Measurements from ENCODE around the gene PEX12.
"Not testable (repeated sequence)": the region's sequence is repeated elsewhere in the genome, so short reads cannot be mapped to it uniquely, and the experiment has no call there.

Gene PEX12

DNA sequence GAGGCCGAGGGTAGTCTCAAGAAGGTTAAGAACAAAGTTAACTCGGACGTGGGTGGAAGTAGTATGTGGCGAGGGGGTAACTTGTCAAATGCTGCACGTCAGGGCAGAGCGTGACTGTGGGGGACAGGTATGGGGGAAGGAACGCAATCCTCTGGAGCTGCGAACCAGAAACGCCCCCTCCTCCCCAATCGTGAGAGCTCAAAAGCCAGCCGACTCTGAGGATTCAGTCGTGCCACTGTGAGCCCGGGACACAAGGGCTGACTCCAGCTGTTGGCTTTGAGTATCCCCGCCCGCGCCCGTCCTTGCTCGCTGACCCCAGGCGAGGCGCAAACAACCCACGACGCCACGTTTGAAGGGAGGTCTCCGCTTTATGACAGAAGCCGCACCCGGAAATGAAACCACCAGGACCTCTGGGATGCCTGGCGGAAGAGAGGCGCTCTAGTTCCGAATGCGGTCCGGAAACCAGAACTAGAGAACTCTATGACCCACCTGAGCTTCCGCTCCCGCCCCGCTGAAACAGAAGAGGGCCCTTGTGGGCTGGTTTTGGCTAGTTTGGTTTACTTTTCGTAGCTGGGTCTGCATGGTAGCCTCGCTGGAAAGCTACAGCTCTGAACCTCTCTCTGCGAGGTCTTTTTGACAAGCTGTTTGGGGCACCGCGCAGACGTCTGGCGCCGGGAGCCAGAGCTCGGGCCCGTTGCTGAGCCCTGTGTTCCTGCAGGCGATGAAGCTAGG lies at the start of gene PEX12:
TSS of gene PEX12 (minus strand) at position 375 of the 732 bp plus-strand sequence. CDS start 550 bp downstream, outside the sequence.
- peak; percentile 95 for DNase-seq

DNA sequence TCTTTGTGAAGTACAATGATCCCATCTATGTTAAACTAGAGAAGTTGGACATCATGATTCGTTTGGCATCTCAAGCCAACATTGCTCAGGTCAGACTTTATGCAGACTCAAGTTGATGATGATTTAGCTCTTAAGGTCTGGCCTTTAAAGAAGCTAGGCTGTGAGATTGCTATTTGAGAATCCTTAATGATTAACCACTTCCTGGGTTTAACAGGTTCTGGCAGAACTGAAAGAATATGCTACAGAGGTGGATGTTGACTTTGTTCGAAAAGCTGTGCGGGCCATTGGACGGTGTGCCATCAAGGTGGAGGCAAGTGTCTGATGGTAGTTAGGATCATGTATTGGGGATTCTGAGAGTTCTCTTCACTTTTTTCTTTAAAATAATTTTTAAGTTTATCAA lies 49.0 kb upstream of the PEX12 start:
- DNase-seq = no peak

DNA sequence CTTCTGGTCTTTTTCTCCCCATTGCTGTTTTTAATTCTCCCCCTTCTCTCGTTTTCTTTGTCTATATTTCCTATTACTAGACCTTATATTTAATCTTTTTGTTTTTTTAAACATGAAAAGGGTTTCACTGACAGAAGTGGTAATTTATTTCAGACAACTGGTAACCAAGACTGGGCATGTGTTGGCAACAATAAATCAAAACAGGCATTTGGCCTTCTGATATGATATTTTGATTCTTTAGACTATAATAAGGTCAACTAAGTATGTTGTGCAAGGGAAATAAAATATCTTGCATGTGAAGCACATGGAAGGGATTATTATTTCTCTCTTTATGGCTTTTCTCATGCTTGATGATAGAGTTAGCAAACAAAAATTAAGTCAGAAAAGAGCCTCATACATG lies 43.4 kb upstream of the PEX12 start:
- DNase-seq = no peak

DNA sequence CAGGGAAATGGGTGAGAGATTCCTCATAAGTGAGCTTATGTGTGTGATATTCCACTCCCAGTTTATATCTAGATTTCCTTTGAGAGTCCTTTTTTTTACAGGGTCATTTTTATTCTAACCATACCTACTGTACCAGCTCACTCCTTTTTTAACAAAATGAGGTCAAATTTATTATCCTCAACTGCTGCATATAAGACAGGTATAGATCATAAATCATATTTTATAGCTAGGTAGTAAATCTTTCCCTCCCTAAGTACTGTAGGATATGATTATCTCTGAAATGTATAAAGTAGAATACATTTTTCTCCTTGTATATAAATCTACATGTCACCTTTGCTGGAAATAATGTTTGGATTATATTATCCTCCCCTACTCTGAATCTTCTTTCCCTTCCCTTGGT lies 40.3 kb upstream of the PEX12 start:
- DNase-seq = no peak

DNA sequence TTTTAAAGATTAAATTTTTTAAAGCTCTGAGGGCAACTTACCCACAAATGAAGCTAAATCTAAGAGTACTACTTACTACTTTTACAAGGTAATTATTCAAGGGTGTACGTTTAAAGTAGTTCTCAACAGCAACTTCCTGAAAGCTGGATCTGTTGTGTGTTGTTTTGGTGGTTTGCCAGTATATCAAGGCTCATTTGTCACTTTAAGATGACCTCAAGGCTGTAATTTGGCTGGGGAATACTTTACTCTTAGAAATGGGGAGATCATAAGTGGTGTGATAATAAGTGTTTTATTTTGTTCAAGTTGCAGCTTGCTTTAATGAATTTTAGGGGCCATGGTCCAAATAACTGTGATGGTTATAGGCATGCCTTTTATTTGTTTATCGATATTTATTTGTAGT lies 39.1 kb upstream of the PEX12 start:
- DNase-seq = no peak

DNA sequence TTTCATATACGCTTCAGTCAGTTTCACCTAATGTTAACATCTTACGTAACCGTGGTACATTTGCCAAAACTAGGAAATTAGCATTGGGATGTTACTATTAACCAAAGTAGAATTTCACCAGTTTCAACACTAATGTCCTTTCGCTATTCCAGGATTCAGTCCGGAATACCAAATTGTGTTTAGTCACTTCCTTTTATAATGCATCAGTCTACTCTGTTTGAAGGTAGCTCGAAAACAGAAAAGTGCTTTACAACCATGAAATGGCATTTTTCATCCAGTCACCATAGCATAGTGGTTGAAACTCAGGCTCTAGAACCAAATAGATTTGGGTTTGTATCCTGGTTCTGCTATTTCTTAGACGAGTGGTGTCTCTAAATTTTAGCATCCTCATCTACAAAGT lies 38.2 kb upstream of the PEX12 start:
- DNase-seq = no peak

DNA sequence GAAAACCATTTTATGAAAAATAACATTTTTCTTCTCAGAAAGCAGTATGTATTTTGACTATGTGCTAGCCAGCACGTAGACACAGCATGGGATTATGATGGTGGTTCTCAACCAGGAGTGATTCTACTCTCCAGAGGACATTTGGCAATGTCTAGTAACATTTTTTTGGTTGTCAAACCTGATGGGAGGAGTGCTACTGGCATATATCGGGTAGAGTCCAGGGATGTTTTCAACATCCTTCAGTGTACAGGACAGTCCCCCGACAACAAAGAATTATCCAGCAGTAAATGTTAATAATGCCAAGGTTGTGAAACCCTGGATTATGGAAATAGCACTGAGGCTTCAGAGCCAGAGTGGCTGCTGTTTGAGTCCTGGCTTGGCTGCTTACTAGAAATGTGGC lies 36.4 kb upstream of the PEX12 start:
- no peak for DNase-seq

DNA sequence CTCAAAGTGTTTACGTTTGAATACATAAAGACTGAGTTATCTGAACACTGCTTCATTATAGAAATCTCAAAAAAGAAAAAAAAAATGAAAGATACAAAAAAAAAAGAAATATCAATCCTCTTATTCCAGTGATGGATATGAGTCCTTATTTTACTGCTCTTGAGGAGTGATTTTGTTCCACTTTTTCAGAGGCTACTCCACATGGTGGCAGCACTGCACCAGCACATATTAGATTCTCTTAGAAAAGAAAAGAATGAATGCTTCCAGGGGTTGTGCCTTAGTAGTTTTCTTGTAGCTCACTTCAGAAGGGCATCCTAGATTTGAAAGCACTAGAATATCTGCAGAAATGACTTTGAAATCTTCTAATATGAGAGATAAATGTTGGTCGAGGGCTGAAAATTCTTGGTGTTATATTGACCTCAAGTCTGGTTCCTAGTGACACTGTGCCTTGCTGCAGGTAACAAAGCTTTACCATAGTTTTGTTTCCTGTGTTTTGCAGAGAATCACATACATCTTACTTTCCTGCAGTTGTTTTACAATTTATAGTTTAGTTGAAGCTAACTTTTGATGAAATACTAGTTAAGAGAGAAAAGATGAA lies 34.7 kb upstream of the PEX12 start:
- DNase-seq = peak; percentile 36

DNA sequence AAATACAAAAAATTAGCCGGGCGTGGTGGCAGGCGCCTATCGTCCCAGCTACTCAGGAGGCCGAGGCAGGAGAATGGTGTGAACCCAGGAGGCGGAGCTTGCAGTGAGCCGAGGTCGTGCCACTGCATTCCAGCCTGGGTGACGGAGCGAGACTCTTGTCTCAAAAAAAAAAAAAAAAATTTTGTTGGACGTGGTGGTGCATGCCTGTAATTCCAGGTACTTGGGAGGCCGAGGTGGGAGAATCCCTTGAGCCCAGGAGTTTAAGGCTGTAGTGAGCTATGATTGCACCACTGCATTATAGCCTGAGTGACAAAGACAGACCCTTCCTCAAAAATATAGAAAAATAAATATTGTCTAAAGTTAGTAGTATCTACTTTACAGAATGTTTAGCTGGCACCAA lies 32.4 kb upstream of the PEX12 start:
- DNase-seq = not testable (repeated sequence)

DNA sequence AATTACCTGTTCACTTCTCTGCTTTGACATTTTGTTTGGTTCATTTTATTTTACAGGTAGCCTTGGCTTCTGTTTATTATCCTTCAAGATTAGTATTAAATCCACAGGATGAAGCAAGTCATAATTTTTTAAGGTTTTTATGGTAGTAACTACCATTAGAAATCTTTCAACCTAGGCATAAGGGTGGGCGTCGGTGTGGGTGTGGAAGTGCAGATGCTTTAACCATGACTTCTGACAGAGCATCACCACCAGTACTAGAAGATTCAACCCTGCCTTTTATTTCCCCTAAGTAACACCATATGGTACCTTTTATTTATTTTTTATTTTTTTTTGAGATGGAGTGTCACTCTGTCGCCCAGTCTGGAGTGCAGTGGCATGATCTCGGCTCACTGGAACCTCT lies 31.5 kb upstream of the PEX12 start:
- no peak for DNase-seq

DNA sequence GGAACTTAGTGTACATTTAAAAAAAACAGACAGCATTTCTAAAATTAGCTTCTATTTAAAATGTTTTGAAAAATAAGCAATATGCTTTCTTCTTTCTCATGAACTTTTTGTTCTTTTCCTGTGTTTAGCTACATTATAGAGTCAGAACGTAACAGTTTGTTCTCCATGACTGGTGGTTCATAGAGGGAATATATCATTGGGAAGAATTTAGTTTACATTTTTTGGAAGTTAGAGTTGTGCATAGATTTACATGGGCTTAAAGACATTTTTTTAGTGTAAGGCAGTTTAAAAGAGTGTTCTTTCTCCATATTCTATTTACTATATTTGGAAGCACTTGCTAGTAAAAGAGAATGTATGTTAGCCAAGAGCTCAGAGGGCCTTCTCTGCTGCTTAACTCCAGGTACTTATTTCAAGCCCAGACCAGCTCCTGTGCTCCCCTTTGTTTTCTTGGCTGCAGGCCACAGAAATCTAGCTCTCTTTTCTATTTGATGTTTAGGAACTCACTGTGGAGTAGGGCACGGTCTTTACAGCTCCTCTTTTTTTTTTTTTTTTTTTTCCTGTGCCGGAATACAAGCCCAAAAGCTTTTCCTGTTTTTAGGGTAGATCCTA lies 29.0 kb upstream of the PEX12 start:
- no peak for DNase-seq

DNA sequence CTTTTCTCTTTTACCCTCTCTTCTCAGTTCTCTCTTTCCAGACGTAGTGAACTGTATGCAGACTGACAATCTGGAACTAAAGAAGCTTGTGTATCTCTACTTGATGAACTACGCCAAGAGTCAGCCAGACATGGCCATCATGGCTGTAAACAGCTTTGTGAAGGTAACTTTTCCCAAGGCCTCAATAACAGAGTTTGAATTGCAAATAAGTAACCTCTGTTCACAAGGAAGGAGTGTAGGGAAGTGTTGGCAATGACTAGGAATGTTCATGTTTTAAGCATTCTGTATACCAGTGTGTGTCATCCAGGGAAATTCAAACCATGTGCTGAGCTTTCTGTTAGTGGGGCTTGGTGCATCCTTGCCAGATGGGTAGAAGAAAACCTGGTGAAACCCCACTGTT lies 27.3 kb upstream of the PEX12 start:
- no peak for DNase-seq

DNA sequence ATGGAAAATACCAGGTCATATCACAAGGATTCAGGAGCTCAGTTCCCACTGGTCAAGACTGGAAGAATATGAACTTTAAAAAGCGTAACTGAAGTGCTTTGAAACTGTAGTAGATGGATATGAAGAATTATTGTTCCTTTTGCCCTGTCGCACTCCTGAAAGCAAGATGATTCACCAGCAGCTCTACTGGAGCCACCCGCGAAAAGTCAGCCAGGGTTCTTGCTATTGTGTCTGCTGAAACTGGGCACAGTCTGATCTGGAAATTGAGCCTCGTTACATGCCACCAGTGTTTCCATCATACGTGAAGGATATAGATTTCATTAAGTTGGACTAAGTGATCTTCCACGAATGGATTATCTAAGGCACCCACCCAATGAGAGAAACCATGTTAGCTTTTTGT lies 25.3 kb upstream of the PEX12 start:
- no peak for DNase-seq

DNA sequence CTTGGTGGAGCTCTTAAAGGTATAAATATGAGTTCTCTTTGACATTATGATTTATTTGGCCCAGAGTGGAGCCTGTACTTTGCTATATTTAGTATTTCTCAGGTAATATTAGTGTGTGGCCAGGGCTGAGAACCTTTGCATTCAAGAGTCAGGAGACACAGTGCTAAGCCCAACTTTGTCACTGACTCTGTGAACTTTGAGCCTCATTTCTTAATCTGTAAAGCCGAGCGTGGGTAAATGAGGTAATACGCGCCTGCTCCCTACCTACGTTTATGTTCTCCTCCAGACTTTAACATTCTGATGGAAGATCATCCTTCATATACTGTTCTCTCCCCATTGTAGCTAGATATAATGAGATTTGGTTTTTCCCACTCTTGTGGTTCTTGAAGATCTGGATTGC lies 19.2 kb upstream of the PEX12 start:
- no peak for DNase-seq

DNA sequence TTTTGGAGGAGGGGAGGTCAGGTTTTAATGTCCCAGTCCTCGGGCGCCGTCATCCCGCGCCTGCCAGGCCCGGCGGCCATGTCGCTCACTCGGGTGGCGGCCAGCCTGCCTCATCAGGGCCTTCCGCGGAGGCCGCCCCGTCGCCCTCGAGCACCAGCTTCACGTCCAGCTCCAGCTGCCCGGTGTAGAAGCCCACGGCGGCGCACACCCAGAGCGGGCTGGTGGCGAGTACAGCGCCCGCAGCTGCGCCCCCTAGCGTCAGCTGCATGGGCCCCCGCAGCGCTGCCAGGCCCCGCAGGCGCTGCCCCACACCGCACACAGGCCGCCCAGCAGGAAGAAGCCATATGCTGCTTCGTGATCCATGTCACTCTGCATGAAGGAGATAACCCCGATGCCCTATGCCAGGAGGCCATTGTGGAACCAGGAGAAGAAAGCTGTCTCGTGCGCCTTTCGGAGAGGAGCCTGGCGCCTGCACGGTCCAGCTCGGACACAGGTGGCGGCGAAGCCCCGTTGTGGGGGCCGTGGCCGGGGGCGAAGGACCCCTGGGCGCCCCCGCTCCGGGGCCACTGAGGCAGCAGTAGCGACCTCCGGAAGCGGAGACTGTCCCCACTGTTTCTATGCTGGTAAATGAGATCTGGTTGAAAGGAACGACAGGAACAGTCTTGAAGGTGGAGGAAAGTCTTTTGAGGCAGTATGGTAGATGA lies 18.3 kb upstream of the PEX12 start:
- DNase-seq = no peak

DNA sequence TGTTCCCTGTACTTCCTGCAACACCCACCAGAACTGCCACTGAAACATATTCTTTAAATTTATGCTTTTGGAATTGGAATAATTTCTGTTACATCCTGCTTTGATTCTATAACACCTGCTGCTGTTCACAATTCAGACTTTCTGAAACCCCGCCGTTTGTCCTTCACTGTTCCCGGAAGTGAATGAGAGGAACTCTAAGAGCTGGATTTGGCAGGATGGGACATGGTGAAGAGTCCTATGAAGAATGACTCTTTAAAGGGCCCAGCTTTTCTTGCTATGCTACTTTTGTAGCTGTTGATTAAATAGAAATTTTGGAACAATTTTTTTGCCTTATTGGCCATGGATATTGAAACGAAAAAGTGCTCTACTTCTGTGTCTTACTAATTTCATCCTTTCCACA lies 17.7 kb upstream of the PEX12 start:
- DNase-seq = no peak

DNA sequence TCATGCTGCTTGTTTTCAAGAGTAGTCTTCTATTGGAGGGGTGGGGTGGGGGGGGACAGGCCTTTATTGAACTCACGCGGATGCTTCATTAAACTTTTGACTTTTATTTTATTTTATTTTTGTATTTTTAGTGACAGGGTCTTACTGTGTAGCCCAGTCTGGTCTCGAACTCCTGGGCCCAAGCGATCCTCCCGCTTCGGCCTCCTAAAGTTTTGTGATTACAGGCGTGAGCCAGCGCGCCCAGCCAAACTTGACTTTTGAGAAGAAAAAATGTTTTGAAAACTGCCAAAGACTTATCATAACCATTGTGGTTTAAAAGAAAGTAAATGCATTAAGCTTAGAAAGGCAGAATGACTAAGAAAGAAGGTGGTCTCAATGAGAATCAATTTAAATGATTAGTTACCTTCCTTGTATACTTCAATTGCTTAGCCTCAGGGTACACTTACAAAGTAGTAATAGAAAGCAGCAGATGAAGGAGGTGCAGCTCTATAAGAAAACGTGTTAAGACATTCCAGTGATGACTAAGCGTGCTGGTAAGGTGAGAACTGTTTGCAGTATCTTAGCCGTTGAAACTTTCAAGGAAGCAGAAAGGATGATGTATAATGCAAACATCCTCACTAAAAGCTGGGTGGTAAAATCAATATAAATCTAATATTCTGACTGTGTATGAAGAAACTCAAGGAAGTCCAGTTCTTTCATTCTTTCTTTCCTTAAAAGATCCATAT lies 10.0 kb upstream of the PEX12 start:
- DNase-seq = no peak

DNA sequence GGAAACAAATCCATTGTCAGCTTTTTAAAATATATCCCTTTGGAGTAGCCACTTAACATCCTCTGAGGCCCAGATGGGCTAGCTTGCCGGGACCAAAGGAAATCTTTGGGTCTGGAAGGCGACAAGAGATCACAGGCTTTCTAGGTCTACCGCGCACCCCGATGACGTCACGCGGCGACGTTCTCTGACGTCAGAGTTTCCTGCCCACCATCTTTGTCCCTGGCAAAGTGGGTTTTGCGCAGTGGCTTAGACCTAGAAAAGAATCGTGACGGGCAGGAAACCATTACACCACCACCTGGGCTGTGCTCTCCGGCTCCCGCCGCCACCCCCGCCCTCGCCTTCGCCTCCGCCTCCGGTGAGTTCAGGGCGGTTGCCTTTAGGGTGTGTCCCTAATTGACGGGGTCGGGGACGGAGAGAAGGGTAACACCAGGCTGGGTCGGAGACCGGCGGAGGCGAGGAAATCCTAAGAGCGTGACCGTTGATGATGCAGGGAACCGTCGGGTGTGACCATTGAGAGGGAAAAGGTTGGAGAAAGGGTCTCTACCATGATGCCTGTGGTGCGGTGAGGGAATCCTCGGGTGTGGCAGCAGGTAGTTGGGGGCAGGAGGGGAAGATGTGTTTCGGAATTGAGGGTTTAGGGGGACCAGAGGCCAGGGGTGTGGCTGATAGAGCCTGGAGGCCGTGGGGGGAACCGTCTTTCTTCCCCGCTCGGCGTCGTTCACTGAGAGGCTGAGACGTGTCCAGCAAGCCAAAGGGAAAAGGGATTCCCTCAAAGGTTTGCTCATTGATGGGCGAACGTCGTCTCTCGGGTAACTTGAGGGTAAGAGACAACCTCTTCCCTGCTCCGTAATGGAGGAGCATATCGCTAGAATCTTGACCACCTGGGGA lies 8.9 kb upstream of the PEX12 start, which contains the start of gene AP2B1:
TSS of gene AP2B1 (plus strand) at position 249 of the 888 bp plus-strand sequence. CDS start 6,709 bp downstream, outside the sequence.
- DNase-seq = peak; percentile 97

DNA sequence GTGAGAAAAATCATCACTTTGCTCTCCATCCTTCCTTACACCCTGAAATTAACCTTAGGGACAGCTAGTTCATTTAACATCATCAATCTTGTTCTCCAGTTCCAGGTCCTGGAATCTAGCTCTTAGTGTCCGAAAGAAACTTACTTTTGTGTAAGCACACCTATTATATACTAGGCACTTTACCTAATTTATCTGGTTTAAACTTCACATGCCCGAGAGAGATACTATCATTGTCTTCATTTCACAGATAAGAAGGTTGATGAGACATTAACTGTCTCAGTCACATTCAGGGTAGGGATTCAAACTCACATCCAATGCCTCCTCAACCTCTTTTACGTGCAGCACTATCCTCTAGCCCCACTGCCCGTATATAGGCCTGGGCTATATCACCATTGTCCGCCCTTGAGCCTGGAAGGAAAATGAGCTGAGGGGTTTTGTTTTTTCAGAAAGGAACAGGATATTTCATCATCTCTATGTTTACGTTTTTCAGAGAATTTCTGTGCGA lies 8.2 kb upstream of the PEX12 start:
- no peak for DNase-seq

DNA sequence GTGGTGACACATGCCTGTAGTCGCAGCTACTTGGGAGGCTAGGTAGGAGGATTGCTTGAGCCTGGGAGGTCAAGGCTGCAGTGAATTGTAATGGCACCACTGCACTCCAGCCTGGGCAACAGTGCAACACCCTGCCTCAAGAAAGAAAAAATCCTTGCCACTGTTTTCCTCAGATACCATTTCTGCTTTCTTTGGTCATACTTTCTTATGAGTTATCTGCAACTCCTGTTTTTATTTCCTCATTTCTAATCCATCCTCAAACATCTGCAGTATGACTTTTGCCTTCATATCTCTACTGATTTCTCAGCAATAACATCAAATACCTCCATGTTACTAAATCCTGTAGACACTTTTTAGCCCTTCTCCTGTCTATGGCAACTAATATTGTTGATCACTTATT lies 5.7 kb upstream of the PEX12 start:
- DNase-seq = no peak

DNA sequence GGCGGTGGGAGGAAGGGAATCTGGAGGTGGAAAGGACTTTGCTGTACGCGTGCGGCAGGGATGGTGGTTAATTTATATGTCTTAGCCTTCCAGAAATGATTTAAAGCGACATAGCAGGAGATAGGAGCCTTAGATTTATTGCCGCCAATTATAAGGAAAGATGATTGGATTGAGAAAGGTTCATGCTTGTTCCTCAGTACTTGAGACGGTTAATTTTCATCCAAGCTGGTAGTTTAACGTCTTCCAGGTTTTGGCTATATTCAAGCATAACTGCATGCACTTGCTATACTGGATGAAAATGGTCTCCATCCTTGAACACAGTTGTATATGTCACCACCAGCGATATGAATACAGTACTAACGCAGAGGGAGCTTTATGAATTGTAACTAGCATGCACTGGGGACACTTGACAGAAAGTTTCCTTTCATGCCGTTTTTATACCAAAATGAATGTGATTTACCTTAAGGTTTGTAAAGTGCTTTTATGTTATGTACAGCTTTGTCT lies 610 bp upstream of the PEX12 start:
- DNase-seq = no peak

DNA sequence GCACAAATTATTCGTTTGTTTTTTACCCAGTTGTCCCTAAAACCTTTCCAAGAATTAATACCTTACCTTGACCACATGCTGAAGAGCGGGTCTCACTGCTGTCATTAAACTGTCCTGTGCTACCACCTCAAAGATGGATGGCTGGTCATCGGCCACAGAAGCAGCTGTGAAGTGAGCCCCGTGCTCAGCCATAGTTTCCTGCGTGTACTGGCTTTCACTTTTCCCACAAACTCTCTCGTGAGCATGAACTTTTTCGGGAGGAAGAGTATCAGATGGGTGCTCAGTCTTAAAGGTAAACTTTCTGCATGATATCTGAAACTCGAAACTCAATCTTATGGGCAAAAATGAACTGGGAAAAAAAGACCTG lies 558 bp downstream of the PEX12 start:
- DNase-seq = no peak

All from right hindlimb (tissue), 1 donor.